Measurements from ENCODE around the gene TMPRSS15.

The TMPRSS15 gene

GRCh38 chr21:18244671-18245463 lies 158.7 kb downstream of the TMPRSS15 start, which contains the start of gene CHODL:
Gene CHODL (plus strand): TSS chr21:18244833. CDS start chr21:18245224, 391 bp downstream.
- no peak for DNase-seq (ENCODE audit: low read depth in 2 of 2)

- no peak for DNase-seq (ENCODE audit: low read depth in 2 of 2)
Measured at GRCh38 chr21:18235545-18235944, 168.0 kb downstream of the TMPRSS15 start.

GRCh38 chr21:18228060-18228739 lies 175.4 kb downstream of the TMPRSS15 start:
- DNase-seq (ENCODE audit: low read depth in 2 of 2), result no peak

GRCh38 chr21:18222346-18222745 lies 181.2 kb downstream of the TMPRSS15 start:
- no peak for DNase-seq (ENCODE audit: low read depth in 2 of 2)

- no peak for DNase-seq (ENCODE audit: low read depth in 2 of 2)
Measured at GRCh38 chr21:18220498-18220897, 183.1 kb downstream of the TMPRSS15 start.

Measured in stimulated activated CD8-positive, alpha-beta memory T cell treated with anti-CD3 and anti-CD28 coated beads, Interleukin-2, amount 100 ng/mL, for 48 hours (primary cell).